Stimulated activated CD8-positive, alpha-beta memory T cell treated with anti-CD3 and anti-CD28 coated beads, Interleukin-12 subunit alpha, Interleukin-12 subunit beta, amount 100 ng/mL, for 24 hours (primary cell): ENCODE data around the gene IL17C.

ENCODE experiments used
- DNase-seq: peaks from one replicate; pipeline ENCODE4 v3.0.0-alpha.2; 2020; ENCODE audit errors: extremely low read depth

Gene IL17C

GRCh38 chr16:88627531-88628411 lies 10.6 kb upstream of the IL17C start:
- no peak for DNase-seq

DNA sequence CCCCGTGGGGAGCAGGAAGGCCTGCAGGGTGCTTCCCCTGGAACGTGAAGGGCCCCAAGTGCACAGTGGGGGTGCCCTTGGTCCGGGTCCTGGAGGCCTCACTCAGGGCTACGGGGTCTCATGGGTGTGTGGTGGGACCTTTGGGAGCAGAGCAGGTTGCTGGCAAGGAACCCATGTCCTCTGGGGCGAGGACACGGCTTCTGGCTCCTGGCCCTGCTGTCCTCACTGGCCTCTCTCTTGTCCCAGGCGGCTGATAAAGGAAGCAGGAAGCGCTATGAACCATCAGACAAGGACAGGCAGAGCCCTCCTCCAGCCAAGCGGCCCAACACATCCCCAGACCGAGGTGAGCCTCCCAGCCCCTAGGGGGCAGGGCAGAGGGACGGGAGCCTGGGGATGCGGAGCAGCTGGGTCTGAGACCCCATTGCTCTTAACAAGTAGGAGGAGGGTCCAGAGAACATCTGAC lies 9.8 kb upstream of the IL17C start:
- no peak for DNase-seq

GRCh38 chr16:88629835-88630234 lies 8.5 kb upstream of the IL17C start:
- DNase-seq: no peak

- no peak for DNase-seq
These were observed 7.9 kb upstream of the IL17C start for GRCh38 chr16:88630433-88630832.

DNA sequence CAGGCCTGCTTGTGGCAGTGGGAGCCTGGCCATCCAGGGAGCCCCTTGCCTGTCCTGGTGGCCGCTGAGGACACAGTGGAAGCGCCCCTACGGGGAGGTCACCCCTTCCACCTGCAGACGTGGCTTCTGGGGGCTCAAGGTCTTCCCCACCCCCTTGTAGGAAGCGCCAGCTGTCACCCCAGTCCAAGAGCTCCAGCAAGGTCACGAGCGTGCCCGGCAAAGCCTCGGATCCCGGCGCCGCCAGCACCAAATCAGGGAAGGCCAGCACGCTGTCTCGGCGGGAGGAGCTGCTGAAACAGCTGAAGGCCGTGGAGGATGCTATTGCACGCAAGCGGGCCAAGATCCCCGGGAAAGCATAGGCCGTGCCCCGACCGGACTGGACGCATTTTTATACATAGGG lies 7.4 kb upstream of the IL17C start:
- DNase-seq: no peak

DNA sequence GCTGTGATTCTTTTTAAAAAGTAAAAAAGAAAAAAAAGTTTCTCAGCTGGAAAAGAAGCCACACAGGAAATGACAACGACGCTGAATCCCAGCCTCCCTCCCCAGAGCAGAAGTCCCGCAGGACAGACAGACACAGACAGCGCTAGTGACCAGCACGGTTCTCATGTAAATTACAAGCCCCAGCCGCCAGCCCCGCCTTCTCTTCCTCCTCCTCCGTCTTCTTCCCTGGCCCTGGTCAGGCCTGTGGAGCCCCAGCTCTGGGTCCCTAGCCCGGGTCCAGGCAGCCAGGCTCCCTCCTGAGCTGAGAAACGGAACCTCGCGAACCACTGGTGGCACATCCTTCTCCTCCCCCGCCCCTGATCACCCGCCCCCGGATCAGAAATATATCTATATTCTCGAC lies 7.0 kb upstream of the IL17C start:
- DNase-seq: no peak

GRCh38 chr16:88631920-88632586 lies 6.3 kb upstream of the IL17C start:
- DNase-seq: no peak

DNA sequence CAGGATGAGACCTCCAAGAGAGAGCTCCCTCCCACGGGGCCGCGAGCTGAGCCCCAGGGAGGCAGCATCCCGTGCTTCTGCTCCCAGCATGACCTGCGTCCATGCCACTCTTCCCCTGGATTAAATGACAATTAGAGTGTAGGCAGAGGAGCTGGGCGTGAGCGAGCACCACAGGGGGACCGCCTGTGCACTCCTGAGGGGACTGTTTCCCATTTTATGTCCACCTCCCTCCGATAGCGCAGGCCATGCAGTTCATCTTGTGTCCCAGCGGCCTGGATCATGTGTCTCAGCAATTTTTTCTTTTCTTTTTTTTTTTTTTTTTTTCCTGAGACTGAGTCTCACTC lies 5.8 kb upstream of the IL17C start:
- DNase-seq: no peak

- no peak for DNase-seq
These were observed 4.7 kb upstream of the IL17C start for GRCh38 chr16:88633684-88634140.

- DNase-seq: no peak
These were observed 4.0 kb upstream of the IL17C start for GRCh38 chr16:88634141-88634993.

DNA sequence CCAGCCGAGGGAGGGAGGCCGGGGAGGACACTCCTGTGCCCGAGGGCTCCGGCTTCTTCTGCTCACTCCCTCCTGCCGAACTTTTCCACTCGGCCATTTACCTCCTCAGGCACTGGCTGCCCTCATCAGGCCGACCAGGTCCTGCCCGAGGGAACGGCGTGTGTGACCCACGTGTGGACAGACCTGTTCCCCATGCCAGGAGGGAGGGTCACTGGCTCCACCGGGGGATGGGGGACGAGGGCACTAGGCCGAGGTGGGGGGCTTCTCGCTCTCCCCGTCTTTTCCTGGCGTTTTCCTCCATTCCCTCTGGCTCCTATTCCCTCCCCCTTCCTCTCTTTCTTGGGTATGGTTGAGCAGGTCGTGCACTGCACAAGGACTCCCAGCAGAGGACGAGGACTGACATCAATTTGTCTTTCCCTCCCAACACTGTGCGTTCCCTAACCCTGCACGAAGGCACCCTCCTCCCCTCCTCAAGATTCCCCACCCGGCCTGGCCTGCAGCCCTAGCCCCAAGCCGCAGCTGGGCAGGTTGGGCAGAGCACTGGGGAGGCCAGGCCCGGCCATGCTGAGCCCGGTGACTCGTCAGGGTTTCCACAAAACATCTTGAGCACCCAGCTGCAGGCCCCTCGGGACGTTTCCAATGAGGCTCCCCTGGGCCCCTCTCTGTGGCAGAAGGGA lies 3.2 kb upstream of the IL17C start:
- DNase-seq: no peak

GRCh38 chr16:88635671-88636319 lies 2.6 kb upstream of the IL17C start:
- DNase-seq: no peak

DNA sequence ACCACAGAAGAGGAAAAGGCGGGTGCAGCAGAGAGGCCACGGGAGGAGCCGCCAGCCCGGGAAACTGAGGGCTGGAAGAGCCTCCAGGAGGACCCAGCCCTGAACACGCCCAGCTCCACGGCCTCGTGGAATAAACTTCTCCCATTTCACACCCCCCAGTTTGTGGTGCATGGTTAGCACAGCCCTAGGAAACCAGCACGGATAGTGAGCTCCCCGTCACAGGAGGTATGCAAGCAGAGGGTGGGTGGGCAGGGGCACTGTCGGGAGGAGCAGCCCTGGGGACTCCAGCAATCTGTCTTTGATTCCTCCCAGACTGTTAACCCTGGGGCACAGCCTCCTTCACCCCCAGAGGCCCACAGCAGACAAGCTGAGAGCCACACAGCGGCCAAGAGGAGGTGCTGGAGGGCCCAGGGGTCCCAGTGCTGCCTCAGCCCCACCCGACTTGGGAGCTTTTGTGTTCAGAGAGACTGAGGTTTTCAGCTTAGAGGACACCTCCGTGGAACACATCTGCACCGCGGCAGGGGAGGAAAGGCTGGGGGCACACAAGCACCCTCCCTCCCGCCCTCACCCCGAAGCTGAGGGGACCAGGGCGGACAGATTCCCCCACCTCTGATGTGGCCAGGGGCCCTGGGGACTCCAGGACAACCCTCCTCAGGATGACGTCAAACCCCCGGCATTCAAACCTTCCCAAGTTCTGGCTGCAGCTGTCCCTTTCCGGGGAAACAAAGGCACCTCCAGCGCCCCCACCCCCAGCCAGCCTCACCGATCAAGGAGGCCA lies 1.7 kb upstream of the IL17C start:
- no peak for DNase-seq

GRCh38 chr16:88639231-88640038 lies 1.1 kb downstream of the IL17C start:
- DNase-seq: no peak

DNA sequence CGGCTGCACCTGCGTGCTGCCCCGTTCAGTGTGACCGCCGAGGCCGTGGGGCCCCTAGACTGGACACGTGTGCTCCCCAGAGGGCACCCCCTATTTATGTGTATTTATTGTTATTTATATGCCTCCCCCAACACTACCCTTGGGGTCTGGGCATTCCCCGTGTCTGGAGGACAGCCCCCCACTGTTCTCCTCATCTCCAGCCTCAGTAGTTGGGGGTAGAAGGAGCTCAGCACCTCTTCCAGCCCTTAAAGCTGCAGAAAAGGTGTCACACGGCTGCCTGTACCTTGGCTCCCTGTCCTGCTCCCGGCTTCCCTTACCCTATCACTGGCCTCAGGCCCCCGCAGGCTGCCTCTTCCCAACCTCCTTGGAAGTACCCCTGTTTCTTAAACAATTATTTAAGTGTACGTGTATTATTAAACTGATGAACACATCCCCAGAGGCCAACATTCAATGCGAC lies 1.7 kb downstream of the IL17C start:
- DNase-seq: no peak

DNA sequence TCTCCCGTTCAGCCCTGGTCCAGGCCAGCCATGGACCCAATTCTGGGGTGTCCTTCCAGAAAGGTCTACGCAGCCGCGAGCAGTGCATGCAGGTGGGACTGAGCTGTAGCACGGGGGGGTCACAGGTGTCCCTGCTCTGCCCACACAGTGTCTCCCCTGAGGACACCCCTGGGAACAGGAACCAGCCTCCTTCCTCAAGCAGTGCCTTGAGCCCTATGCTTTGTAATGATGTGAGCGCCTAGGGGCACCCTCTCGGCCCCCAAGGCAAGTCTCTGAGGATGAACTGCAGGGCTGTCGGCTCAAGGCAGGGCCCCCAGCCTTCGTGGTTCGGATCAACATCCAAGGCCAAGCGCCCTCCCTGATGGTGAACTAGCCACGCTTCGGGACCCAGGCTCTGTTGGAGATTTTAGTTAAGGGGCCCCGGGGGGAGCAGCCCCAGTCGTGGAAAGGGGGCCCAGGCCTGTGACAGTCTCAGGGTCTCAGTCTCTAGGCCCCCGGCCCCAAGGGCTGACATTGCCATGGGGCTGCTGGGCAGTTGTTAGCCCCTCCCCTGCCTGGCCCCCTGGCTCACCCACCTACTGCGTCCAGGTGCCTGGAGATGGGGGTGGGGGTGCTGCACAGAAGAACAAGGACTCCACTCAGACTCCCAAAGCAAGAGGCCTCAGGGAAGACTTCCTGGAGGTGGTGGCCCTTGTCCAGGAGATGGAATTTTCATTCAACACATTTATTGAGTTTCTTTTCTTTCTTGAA lies 2.3 kb downstream of the IL17C start:
- DNase-seq: no peak

DNA sequence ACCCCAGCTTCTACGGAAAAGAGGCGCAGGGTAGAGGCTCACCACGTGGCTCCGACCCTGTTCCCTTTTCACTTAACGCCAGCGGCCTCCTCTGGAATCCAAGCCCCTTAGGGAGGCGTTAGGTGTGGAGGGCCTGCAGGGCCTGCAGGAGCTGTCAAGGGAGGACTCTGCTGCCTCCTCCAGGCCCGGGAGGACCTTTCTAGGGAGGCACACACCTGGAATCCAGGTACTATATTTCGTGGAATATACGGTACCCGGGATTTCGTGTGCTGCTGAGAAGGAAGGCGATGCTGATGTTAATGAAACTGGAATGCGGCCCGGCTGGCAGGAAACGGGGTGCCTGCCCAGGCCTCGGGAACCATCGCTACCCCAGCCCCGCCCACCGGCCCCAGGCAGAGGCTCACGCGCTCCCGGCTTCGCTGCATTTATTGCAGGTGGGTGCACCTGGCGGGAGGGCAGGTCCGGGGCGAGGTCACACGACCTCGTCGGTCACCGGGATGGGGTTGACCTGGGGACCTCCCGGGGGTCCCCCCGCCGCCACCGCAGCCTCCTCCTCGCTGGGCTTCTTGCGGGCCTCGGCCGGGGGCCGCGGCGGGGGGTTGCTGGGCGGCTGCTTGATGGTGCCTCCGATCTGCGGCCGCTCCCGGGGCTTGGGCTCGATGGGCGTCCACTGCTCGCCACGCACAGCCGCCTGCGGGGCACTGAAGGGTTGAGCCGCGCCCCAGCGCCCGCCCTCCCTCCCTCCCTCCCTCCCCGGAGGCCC lies 4.7 kb downstream of the IL17C start:
- no peak for DNase-seq

DNA sequence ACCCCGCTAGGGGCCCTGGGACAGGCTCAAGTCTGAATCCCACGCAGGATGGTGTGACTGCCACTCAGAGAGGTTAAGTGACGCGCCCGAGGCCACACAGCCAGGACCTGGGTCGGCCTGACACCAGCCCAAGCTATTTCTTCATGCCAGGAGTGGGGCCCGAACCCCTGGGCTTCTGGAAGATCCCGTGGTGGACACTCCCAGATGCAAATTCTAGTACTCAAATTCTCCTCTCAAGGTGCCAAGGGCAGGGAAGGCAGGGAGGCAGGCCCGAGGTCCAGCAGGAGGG lies 5.2 kb downstream of the IL17C start:
- no peak for DNase-seq
